HCT116 (cell line): ENCODE data around the gene EPS15. TPM values are rescaled to one million over a fixed set of nuclear protein-coding genes. Genes with fewer than 3 reads are reported as not detected.

ENCODE experiments used
- ATAC-seq: fragments of 200-7000 bp; cut with Tn5 transposase; 2 replicates; pipeline ENCODE4 v1.9.1; 2020; ENCODE audit warnings: mild to moderate bottlenecking, moderate library complexity
- BruUV-seq: library from RNA; stranded (reverse); fragments of 400-500 nt; replicated peaks from 2 replicates; lab custom pipeline; 2021; lab: Mats Ljungman, UMichigan
- CTCF ChIA-PET: fragments of 300-600 bp; sonication (Branson Sonifier 250); formaldehyde crosslinking; loops from one replicate; lab custom pipeline; 2021; ENCODE audit warnings: antibody characterized with exemption; lab: Charles Lee
- POLR2A ChIA-PET: fragments of 300-600, 350-600 bp; sonication (Branson Sonifier 250); formaldehyde crosslinking; loops from one replicate; lab custom pipeline; 2021; ENCODE audit warnings: antibody characterized with exemption; lab: Charles Lee
- RAD21 ChIA-PET, 2 experiments: fragments of 300-600 bp; sonication (Branson Sonifier 250); formaldehyde crosslinking; loops; one replicate each; lab custom pipeline; 2023; ENCODE audit warnings: low total read pairs in 2 of 2; ENCODE audit not compliant: uncharacterized antibody in 2 of 2, unreplicated experiment in 2 of 2, low non-redundant PET in 1 of 2; lab: Charles Lee
- DNase-seq: peaks from one replicate; pipeline ENCODE4 v3.0.0-alpha.2; 2010; ENCODE audit warnings: low read depth, low spot score
- H2AFZ ChIP-seq: fragments of 200-600 bp; shearing (Covaris generic), sonication (generic); 2 replicates; pipeline ENCODE4 v1.6.1; 2017; ENCODE audit warnings: low read depth, mixed run types, mixed read lengths, antibody characterized with exemption, low read length; ENCODE audit not compliant: poor library complexity, severe bottlenecking
- H3K27ac ChIP-seq: 2 replicates; pipeline ENCODE4 v1.5.1; 2012; ENCODE audit warnings: low read depth, low read length
- H3K27me3 ChIP-seq: fragments of 200-600 bp; sonication (generic); 2 replicates; pipeline ENCODE4 v1.6.1; 2016; ENCODE audit warnings: mixed run types, low read length, mixed read lengths; ENCODE audit not compliant: insufficient read depth
- H3K36me3 ChIP-seq, 2 experiments: fragments of 200-500 bp in 1 of 2; fragments of 200-600 bp in 1 of 2; sonication (Bioruptor generic) in 1 of 2; sonication (generic) in 1 of 2; 2 replicates each; pipeline versions ENCODE4 v1.5.1 to v1.6.1; 2014 to 2016; ENCODE audit warnings: low read length in 2 of 2, inconsistent platforms in 1 of 2, mixed read lengths in 1 of 2, mixed run types in 1 of 2; ENCODE audit not compliant: insufficient read depth in 2 of 2, control insufficient read depth in 1 of 2
- H3K4me1 ChIP-seq, 2 experiments: fragments of 200-600 bp in 1 of 2; sonication (generic) in 1 of 2; 2 replicates each; pipeline versions ENCODE4 v1.5.1 to v1.6.1; 2012 to 2017; ENCODE audit warnings: low read length in 2 of 2, inconsistent platforms in 1 of 2, mild to moderate bottlenecking in 1 of 2, mixed read lengths in 1 of 2, mixed run types in 1 of 2, moderate library complexity in 1 of 2; ENCODE audit not compliant: insufficient read depth in 2 of 2, control insufficient read depth in 1 of 2
- H3K4me2 ChIP-seq: fragments of 200-600 bp; sonication (generic); 2 replicates; pipeline ENCODE4 v1.6.1; 2017; ENCODE audit warnings: mixed run types, low read length, mixed read lengths
- H3K4me3 ChIP-seq, 2 experiments: fragments of 200-600 bp in 1 of 2; sonication (generic) in 1 of 2; replicated peaks in 1 of 2; 2 replicates each; pipeline ENCODE4 v1.5.1; 2011 to 2016; ENCODE audit warnings: low read length in 2 of 2, control low read depth in 1 of 2, low read depth in 1 of 2, mild to moderate bottlenecking in 1 of 2, mixed read lengths in 1 of 2, mixed run types in 1 of 2
- H3K79me2 ChIP-seq: fragments of 200-600 bp; sonication (generic); 2 replicates; pipeline ENCODE4 v1.6.1; 2017; ENCODE audit warnings: mild to moderate bottlenecking, mixed run types, low read length, moderate library complexity, mixed read lengths; ENCODE audit not compliant: insufficient read depth
- H3K9ac ChIP-seq: fragments of 200-600 bp; sonication (generic); 2 replicates; pipeline ENCODE4 v1.6.1; 2016; ENCODE audit warnings: low read length, mixed read lengths
- H3K9me2 ChIP-seq: fragments of 200-600 bp; sonication (generic), shearing (Covaris generic); 2 replicates; pipeline ENCODE4 v1.6.1; 2017; ENCODE audit warnings: mixed run types, mild to moderate bottlenecking, moderate library complexity; ENCODE audit not compliant: insufficient read depth
- H3K9me3 ChIP-seq, 2 experiments: fragments of 200-500 bp in 1 of 2; fragments of 200-600 bp in 1 of 2; sonication (Bioruptor generic) in 1 of 2; sonication (generic) in 1 of 2; 2 replicates each; pipeline ENCODE4 v1.6.1; 2014 to 2017; ENCODE audit warnings: low read length in 2 of 2, mixed read lengths in 2 of 2, inconsistent platforms in 1 of 2, low read depth in 1 of 2, mild to moderate bottlenecking in 1 of 2, mixed run types in 1 of 2, moderate library complexity in 1 of 2; ENCODE audit not compliant: control insufficient read depth in 1 of 2, insufficient read depth in 1 of 2
- H4K20me1 ChIP-seq: fragments of 200-600 bp; sonication (generic), shearing (Covaris generic); 2 replicates; pipeline ENCODE4 v1.6.1; 2017; ENCODE audit warnings: mixed run types, mild to moderate bottlenecking, moderate library complexity; ENCODE audit not compliant: insufficient read depth
- CBX3 ChIP-seq: IDR thresholded peaks from 2 replicates; pipeline ENCODE4 v1.6.1; 2012; ENCODE audit warnings: low read depth
- CEBPB ChIP-seq: IDR thresholded peaks from 2 replicates; pipeline ENCODE4 v1.6.1; 2012; ENCODE audit warnings: low read depth
- CTCF ChIP-seq, 3 experiments: fragments of 200-600 bp in 1 of 3; sonication (generic) in 1 of 3; IDR thresholded peaks in 2 of 3; conservative IDR thresholded peaks in 1 of 3; 2 replicates each; pipeline ENCODE4 v1.5.1; 2012 to 2017; ENCODE audit warnings: low read depth in 2 of 3, low read length in 2 of 3, antibody characterized with exemption in 1 of 3, borderline replicate concordance in 1 of 3, control low read depth in 1 of 3, mild to moderate bottlenecking in 1 of 3, mixed read lengths in 1 of 3, mixed run types in 1 of 3, moderate library complexity in 1 of 3; ENCODE audit not compliant: insufficient read depth in 1 of 3
- EGR1 ChIP-seq: IDR thresholded peaks from 2 replicates; pipeline ENCODE4 v1.6.1; 2012; ENCODE audit warnings: low read depth
- ELF1 ChIP-seq: IDR thresholded peaks from 2 replicates; pipeline ENCODE4 v1.6.1; 2012; ENCODE audit warnings: low read depth, borderline replicate concordance
- EZH2 ChIP-seq: fragments of 200-600 bp; sonication (generic); IDR thresholded peaks from 2 replicates; pipeline ENCODE4 v1.6.1; 2017; ENCODE audit warnings: antibody characterized with exemption, mixed run types
- EZH2phosphoT487 ChIP-seq: fragments of 200-600 bp; IDR thresholded peaks from 2 replicates; pipeline ENCODE4 v1.6.1; 2018; ENCODE audit warnings: antibody characterized with exemption, borderline replicate concordance
- FOSL1 ChIP-seq: IDR thresholded peaks from 2 replicates; pipeline ENCODE4 v1.6.1; 2012; ENCODE audit warnings: low read depth
- RAD21 ChIP-seq: IDR thresholded peaks from 2 replicates; pipeline ENCODE4 v1.6.1; 2012; ENCODE audit warnings: low read depth, mild to moderate bottlenecking
- REST ChIP-seq: IDR thresholded peaks from 2 replicates; pipeline ENCODE4 v1.6.1; 2012; ENCODE audit warnings: low read depth
- SIN3A ChIP-seq: IDR thresholded peaks from 2 replicates; pipeline ENCODE4 v1.6.1; 2012; ENCODE audit warnings: low read depth
- SP1 ChIP-seq: IDR thresholded peaks from 2 replicates; pipeline ENCODE4 v1.6.1; 2012; ENCODE audit warnings: low read depth
- SRF ChIP-seq: IDR thresholded peaks from 2 replicates; pipeline ENCODE4 v1.6.1; 2012; ENCODE audit warnings: low read depth
- TCF7L2 ChIP-seq: IDR thresholded peaks from 2 replicates; pipeline ENCODE4 v1.7.0; 2011; ENCODE audit warnings: borderline replicate concordance, inconsistent platforms; ENCODE audit not compliant: insufficient read depth, insufficient read length; ENCODE audit errors: extremely low read depth
- YY1 ChIP-seq: IDR thresholded peaks from 2 replicates; pipeline ENCODE4 v1.6.1; 2011; ENCODE audit warnings: low read length, low read depth, moderate library complexity, mild to moderate bottlenecking; ENCODE audit not compliant: insufficient replicate concordance; ENCODE audit errors: extremely low read depth
- ZFX ChIP-seq: fragments of 450-650 bp; IDR thresholded peaks from 2 replicates; pipeline ENCODE4 v1.6.1; 2017
- ZNF274 ChIP-seq: fragments of 200-500 bp; sonication (Bioruptor generic); IDR thresholded peaks from 2 replicates; pipeline ENCODE4 v1.6.1; 2014; ENCODE audit warnings: mild to moderate bottlenecking, low read depth, low read length, inconsistent platforms
- intact Hi-C: fragments of 100-400 bp; cut with micrococcal nuclease; formaldehyde crosslinking; loops from 2 replicates; pipeline ENCODE4 v1.10.0; 2022
- total RNA-seq: library from RNA; stranded (reverse); gene quantifications from one replicate; pipeline ENCODE4 v1.2.1, GENCODE V29; 2021; ENCODE audit not compliant: unreplicated experiment
- TF ChIP-seq, protein P1 (sequence below): IDR thresholded peaks from 2 replicates; pipeline ENCODE4 v1.6.1; 2012
- TF ChIP-seq, protein P2 (sequence below): IDR thresholded peaks from 2 replicates; pipeline ENCODE4 v1.6.1; 2011; ENCODE audit warnings: mild to moderate bottlenecking, low read length, moderate library complexity; ENCODE audit not compliant: insufficient replicate concordance; ENCODE audit errors: extremely low read depth
- TF ChIP-seq, protein P3 (sequence below): IDR thresholded peaks from 2 replicates; pipeline ENCODE4 v1.6.1; 2012

EPS15 gene
- total RNA-seq, 1 experiment from 2014 or later: 41.2 TPM

DNA sequence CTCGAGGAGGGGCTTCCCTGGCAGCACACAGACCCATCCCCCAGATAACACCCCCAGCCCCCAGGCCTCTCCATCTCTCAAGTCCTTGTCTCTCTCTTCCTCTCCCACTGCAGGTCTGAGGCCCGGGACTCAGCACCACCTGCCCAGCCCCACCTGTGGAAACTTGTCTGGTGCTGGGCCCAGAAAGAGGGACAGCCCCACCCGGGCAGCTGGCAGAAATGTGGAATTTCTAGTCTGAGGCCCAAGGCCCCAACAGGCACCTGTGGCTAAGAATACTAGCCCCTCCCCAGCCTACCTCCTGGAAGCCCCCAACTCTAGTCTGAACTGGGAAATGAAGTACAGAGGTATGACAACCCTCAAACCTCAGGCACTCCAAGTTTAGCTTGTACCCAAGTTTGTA, 204.1 kb downstream of the EPS15 start:
- ChIA-PET RAD21 (interaction anchor here in 1 of 2 experiments (0.6 kb wide), 1 partner anchor 414 kb away, joined by 5 read pairs; no protein-coding TSS in a partner anchor), POLR2A (interaction anchor here (0.9 kb wide), 1 partner anchor 17 kb away, joined by 3 read pairs; no protein-coding TSS in a partner anchor)
- Histone ChIP-seq H3K9me3 (no peaks in the 10 kb centered on the region), H3K4me2 (no peak overlapping the region), H3K9me2 (no peaks in the 10 kb centered on the region), H3K27me3 (no peaks in the 10 kb centered on the region), H3K4me1 (peaks cover 14 to 24% of the 10 kb centered on the region in 2 experiments)
- DNase-seq: no peak
- TF ChIP-seq EZH2phosphoT487 (no peak), FOSL1 (no peak), SIN3A (no peak), REST (no peak), CBX3 (no peak), SRF (no peak), CEBPB (no peak), EGR1 (no peak), SP1 (no peak), ELF1 (no peak), TCF7L2 (no peak), RAD21 (no peak), YY1 (no peak), EZH2 (no peak), ZFX (no peak), ZNF274 (no peak), CTCF (IDR thresholded peaks at IDR 0.05 in 2 of 3, conservative IDR thresholded peaks at IDR 0.05 in 1 of 3; ENCODE audit: borderline replicate concordance in 1 of 3, insufficient read depth in 1 of 3, low read depth in 2 of 3, low read length in 2 of 3) (no peak)
- TF ChIP-seq, protein P1, sequence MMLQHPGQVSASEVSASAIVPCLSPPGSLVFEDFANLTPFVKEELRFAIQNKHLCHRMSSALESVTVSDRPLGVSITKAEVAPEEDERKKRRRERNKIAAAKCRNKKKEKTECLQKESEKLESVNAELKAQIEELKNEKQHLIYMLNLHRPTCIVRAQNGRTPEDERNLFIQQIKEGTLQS: no peak
- TF ChIP-seq, protein P2, sequence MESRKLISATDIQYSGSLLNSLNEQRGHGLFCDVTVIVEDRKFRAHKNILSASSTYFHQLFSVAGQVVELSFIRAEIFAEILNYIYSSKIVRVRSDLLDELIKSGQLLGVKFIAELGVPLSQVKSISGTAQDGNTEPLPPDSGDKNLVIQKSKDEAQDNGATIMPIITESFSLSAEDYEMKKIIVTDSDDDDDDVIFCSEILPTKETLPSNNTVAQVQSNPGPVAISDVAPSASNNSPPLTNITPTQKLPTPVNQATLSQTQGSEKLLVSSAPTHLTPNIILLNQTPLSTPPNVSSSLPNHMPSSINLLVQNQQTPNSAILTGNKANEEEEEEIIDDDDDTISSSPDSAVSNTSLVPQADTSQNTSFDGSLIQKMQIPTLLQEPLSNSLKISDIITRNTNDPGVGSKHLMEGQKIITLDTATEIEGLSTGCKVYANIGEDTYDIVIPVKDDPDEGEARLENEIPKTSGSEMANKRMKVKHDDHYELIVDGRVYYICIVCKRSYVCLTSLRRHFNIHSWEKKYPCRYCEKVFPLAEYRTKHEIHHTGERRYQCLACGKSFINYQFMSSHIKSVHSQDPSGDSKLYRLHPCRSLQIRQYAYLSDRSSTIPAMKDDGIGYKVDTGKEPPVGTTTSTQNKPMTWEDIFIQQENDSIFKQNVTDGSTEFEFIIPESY: no peak
- TF ChIP-seq, protein P3, sequence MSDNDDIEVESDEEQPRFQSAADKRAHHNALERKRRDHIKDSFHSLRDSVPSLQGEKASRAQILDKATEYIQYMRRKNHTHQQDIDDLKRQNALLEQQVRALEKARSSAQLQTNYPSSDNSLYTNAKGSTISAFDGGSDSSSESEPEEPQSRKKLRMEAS: no peak
- TF ChIP-seq, all 23 proteins: peak for 0
- Histone ChIP-seq H3K27ac (no peak overlapping the region; the same call in 1 of the 2 replicates), H3K79me2 (no peaks in the 10 kb centered on the region), H2AFZ (no peak overlapping the region), H3K9ac (no peak overlapping the region), H4K20me1 (no peaks in the 10 kb centered on the region), H3K36me3 (no peaks in the 10 kb centered on the region), H3K4me3 (no peak overlapping the region)
- ATAC-seq: no peak
- CTCF ChIA-PET: no interaction called here
- intact Hi-C loops: no loop called here
- BruUV-seq: no TSS peak
